Progenitor cell of endocrine pancreas (in vitro differentiated cells): Measurements from ENCODE around the gene RSPH9. TPM values are rescaled to one million over a fixed set of nuclear protein-coding genes. Genes with fewer than 3 reads are reported as not detected.

Experiments used
- DNase-seq: peaks from one replicate; pipeline ENCODE4 v3.0.0; 2021; ENCODE audit warnings: low spot score; ENCODE audit not compliant: unreplicated experiment
- H3K27ac Mint-ChIP-seq: 2 replicates; pipeline ENCODE4 v1.8.0; 2021; ENCODE audit warnings: mild to moderate bottlenecking, moderate library complexity, mixed read lengths
- H3K27me3 Mint-ChIP-seq: 2 replicates; pipeline ENCODE4 v1.8.0; 2021; ENCODE audit warnings: mixed read lengths
- H3K36me3 Mint-ChIP-seq: 2 replicates; pipeline ENCODE4 v1.8.0; 2022; ENCODE audit warnings: mixed read lengths; ENCODE audit not compliant: insufficient read depth
- H3K4me1 Mint-ChIP-seq: 2 replicates; pipeline ENCODE4 v1.8.0; 2021; ENCODE audit warnings: low read depth, mixed read lengths
- H3K4me3 Mint-ChIP-seq: 2 replicates; pipeline ENCODE4 v1.8.0; 2021; ENCODE audit warnings: low read depth, mild to moderate bottlenecking, moderate library complexity, mixed read lengths
- H3K9me3 Mint-ChIP-seq: 2 replicates; pipeline ENCODE4 v1.8.0; 2021; ENCODE audit warnings: low read depth, mixed read lengths
- CTCF ChIP-seq: fragments of 200-600 bp; sonication (generic); IDR thresholded peaks from one replicate; pipeline ENCODE4 v1.5.0; 2021; ENCODE audit warnings: antibody characterized with exemption, mild to moderate bottlenecking; ENCODE audit not compliant: unreplicated experiment
- total RNA-seq: library from RNA; stranded (reverse); gene quantifications from 2 replicates; pipeline ENCODE4 v1.2.1, GENCODE V29; 2021

The RSPH9 gene
- total RNA-seq, 1 donor from 2014 or later, result 0.29 TPM

GRCh38 chr6:43703512-43704429 is 58.9 kb downstream of the RSPH9 start:
- H3K4me3 Mint-ChIP-seq, result no peak overlapping the region
- no peak for DNase-seq
- peaks cover 64% of the 10 kb centered on the region for H3K4me1 Mint-ChIP-seq
- peaks cover 7% of the 10 kb centered on the region for H3K27me3 Mint-ChIP-seq
- TF ChIP-seq CTCF, result no peak
- H3K27ac Mint-ChIP-seq, result peak overlapping the region; percentile 93
- no peaks in the 10 kb centered on the region for H3K9me3 Mint-ChIP-seq
- no peaks in the 10 kb centered on the region for H3K36me3 Mint-ChIP-seq

- peak overlapping the region; percentile 60 for H3K27ac Mint-ChIP-seq
- H3K4me3 Mint-ChIP-seq, result no peak overlapping the region
- no peaks in the 10 kb centered on the region for H3K9me3 Mint-ChIP-seq
- no peaks in the 10 kb centered on the region for H3K36me3 Mint-ChIP-seq
- DNase-seq, result no peak
- peaks cover 9% of the 10 kb centered on the region for H3K27me3 Mint-ChIP-seq
- TF ChIP-seq CTCF, result no peak
- H3K4me1 Mint-ChIP-seq, result peaks cover 50% of the 10 kb centered on the region
These were observed 61.2 kb downstream of the RSPH9 start for GRCh38 chr6:43705996-43706395.

GRCh38 chr6:43706788-43707187 is 62.0 kb downstream of the RSPH9 start:
- Mint-ChIP-seq H3K36me3 (no peaks in the 10 kb centered on the region), H3K4me3 (no peak overlapping the region), H3K9me3 (no peaks in the 10 kb centered on the region), H3K27me3 (peaks cover 14% of the 10 kb centered on the region), H3K4me1 (peaks cover 48% of the 10 kb centered on the region), H3K27ac (no peak overlapping the region)
- TF ChIP-seq CTCF, result no peak
- DNase-seq, result no peak

- Mint-ChIP-seq H3K9me3 (no peaks in the 10 kb centered on the region), H3K4me3 (no peak overlapping the region), H3K27ac (no peak overlapping the region), H3K27me3 (peaks cover 14% of the 10 kb centered on the region), H3K4me1 (peaks cover 44% of the 10 kb centered on the region), H3K36me3 (no peaks in the 10 kb centered on the region)
- no peak for DNase-seq
- no peak for TF ChIP-seq CTCF
These were observed 62.4 kb downstream of the RSPH9 start for GRCh38 chr6:43707269-43707668.

GRCh38 chr6:43707767-43708166 is 62.9 kb downstream of the RSPH9 start:
- Mint-ChIP-seq H3K4me1 (peaks cover 39% of the 10 kb centered on the region), H3K27ac (peak overlapping the region; percentile 81), H3K9me3 (no peaks in the 10 kb centered on the region), H3K36me3 (no peaks in the 10 kb centered on the region), H3K4me3 (no peak overlapping the region), H3K27me3 (peaks cover 17% of the 10 kb centered on the region)
- DNase-seq, result no peak
- no peak for TF ChIP-seq CTCF
